Measurements from ENCODE around the gene ABHD4. TPM values are rescaled to one million over a fixed set of nuclear protein-coding genes. Genes with fewer than 3 reads are reported as not detected.
A peak's percentile ranks its signal among the peaks of the same experiment; 100 is the strongest.
"Not testable (repeated sequence)": the region's sequence is repeated elsewhere in the genome, so short reads cannot be mapped to it uniquely, and the experiment has no call there.

The ABHD4 gene
- total RNA-seq, 1 donor from 2014 or later: 30.3 TPM

DNA sequence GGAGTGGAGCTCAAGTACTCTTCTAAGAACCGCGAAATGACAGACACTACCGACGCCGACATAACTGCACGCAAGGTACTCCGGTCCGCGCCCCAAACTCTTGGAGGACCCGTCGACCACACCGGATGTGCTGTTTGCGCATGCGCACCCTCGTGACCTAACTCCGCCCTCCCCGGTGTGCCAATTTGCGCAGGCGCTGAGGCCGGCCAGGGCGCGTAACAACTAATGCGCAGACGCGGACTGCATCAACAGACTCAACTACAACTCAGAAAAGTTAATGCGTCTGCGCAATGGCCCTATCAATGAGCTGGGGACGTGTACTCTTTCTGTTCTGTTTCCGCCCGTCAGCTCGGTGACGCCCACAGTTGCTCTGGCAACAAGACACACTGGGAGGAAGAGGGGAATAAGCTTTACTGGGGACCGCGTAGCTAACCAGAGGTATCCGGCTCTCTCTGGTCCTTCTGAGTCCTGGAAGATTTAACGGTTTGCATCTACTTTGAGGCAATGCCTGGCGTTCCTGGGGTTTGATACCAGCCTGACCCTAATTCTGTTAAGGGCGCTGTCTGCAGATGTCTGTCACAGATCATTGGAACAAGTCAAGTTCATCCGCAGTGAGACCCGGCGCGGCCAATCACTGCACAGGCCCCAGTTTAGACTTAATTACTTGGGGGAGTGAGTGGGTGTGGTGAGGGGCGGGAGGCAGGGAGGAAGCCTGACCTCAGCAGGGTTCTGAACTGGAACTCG lies 8.8 kb upstream of the ABHD4 start, which contains the start of gene DAD1:
Gene DAD1 (minus strand): TSS at position 129 of the 744 bp plus-strand sequence. CDS start 67 bp downstream, at position 62.
- peak; percentile 99 for DNase-seq (ENCODE audit: low read depth)

GRCh38 chr14:22593189-22593588 lies 4.9 kb upstream of the ABHD4 start:
- DNase-seq (ENCODE audit: low read depth): no peak

- no peak for DNase-seq (ENCODE audit: low read depth)
Measured at GRCh38 chr14:22593601-22594000, 4.5 kb upstream of the ABHD4 start.

GRCh38 chr14:22594156-22594716 lies 3.9 kb upstream of the ABHD4 start:
- no peak for DNase-seq (ENCODE audit: low read depth)

GRCh38 chr14:22596354-22596879 lies 1.7 kb upstream of the ABHD4 start:
- no peak for DNase-seq (ENCODE audit: low read depth)

DNA sequence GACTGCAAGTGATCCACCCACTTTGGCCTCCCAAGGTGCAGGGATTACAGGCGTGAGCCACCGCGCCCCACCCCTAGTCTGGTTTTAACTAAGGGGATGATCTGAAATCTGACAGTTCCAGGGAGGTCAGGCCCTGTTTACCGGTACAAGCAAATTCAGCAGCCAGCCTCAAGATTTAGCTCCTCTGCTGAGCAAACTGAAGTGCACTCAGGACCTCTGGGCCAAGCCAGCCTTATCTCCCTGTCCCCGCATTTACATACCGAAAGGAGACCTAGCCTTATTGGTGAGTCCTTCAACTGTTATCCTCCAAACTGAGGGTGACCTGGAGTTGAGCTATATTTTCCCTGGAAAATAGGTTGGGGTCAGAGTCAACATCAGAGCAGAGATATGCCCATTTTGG lies 835 bp upstream of the ABHD4 start:
- DNase-seq (ENCODE audit: low read depth): no peak

DNA sequence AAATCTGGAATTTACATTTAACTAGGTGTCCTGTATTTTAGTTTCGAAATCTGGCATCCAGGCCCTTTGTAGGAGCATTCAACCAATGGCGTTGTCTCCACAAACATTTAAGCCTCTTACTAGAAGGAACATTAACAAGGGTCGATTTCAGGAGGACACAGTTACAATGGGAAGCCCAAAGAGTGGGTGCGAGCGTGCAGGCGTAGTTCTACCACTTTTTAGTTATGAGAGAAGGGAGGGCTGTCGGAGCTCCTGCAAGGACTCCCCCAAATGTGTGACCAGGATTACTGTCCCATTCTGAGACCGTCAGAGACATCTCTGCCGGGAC lies 365 bp upstream of the ABHD4 start:
- DNase-seq (ENCODE audit: low read depth): no peak

- peak; percentile 88 for DNase-seq (ENCODE audit: low read depth)
Measured at GRCh38 chr14:22598896-22599244, 770 bp downstream of the ABHD4 start.

DNA sequence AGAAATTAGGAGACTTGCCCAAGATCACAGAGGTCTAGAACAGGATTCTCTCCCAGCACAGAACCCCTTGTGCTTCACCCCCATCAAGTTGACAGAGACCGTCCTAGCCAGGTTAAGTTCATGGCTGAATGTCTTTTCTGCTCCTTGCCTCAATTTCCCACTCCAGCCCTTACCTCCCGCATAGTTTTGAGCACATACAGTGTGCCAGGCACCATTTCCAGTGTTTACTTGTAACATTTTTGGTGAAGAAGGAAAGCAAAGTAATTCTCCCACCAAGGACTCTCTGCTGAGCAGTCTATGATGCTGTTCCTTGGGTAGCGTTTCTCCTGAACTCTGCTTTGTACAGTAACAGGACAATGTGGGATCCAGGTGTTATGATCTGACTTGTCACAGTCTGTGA lies 1.2 kb downstream of the ABHD4 start:
- DNase-seq (ENCODE audit: low read depth): no peak

- no peak for DNase-seq (ENCODE audit: low read depth)
Measured at GRCh38 chr14:22600027-22600426, 1.9 kb downstream of the ABHD4 start.

- no peak for DNase-seq (ENCODE audit: low read depth)
Measured at GRCh38 chr14:22601456-22601855, 3.4 kb downstream of the ABHD4 start.

GRCh38 chr14:22601996-22602395 lies 3.9 kb downstream of the ABHD4 start:
- DNase-seq (ENCODE audit: low read depth): no peak

GRCh38 chr14:22602862-22603261 lies 4.8 kb downstream of the ABHD4 start:
- no peak for DNase-seq (ENCODE audit: low read depth)

DNA sequence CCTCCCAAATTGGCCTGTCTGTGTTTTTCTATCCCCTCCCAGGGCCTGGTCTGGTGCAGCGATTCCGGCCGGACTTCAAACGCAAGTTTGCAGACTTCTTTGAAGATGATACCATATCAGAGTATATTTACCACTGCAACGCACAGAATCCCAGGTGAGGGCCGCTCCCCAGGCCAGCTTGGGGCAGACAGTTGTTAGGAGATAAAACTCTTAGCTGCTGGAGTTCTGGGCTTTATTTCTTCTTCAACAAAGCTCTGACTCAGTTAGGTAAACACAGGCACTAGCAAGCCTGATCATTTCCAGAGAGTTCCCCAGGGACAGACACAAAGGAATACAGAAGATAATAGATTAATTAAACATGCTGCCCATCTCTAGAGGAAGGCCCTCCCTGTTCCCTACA lies 8.3 kb downstream of the ABHD4 start:
- no peak for DNase-seq (ENCODE audit: low read depth)

- no peak for DNase-seq (ENCODE audit: low read depth)
Measured at GRCh38 chr14:22607291-22607690, 9.2 kb downstream of the ABHD4 start.

DNA sequence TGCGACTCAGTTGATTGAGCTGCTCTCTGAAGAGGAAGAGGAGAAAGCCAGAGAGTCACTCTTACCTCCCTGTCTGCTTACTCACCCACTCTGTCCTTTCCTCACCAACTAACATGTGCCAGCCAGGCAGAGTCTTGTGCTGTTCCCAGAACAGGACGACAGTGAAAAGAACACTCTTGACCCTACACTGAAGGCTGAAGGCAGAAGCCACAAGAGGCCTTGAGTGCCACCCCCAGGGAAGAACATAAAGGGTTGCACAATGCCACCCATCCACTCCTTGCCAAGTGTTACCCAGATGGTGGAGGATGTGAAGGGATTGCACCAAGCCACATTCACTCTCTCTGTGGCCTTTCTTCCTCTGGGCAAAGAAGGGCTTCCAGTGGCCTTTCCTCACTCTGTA lies 12.8 kb downstream of the ABHD4 start:
- DNase-seq (ENCODE audit: low read depth): peak; percentile 26

GRCh38 chr14:22613106-22613695 lies 15.1 kb downstream of the ABHD4 start:
- no peak for DNase-seq (ENCODE audit: low read depth)

GRCh38 chr14:22613736-22614239 lies 15.7 kb downstream of the ABHD4 start:
- no peak for DNase-seq (ENCODE audit: low read depth)

DNA sequence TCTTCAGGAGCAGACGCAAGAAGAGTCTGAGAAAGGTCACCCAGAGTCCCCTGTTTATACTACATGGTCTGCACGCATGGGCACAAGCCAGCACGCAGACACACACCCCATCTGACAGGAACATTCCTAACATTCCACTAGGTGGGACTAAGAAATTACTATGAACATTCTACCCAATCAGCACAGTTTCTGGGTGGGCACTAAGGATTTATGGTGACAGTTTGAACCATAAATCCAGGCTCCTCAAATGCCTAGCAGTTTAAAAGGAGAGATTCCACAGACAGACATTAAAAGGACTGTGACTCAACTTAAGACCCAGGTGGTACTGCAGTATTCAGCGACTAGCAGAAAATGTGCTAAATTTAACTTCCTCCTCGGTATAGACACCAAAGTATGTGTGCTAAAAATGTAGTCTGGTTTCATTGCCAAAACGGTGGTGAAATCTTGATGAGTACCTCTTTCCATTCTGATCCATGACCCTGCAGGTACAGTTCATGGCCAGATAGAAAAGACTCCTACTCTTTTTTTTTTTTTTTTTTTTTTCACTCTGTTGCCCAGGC lies 16.2 kb downstream of the ABHD4 start:
- peak; percentile 99 for DNase-seq (ENCODE audit: low read depth)

DNA sequence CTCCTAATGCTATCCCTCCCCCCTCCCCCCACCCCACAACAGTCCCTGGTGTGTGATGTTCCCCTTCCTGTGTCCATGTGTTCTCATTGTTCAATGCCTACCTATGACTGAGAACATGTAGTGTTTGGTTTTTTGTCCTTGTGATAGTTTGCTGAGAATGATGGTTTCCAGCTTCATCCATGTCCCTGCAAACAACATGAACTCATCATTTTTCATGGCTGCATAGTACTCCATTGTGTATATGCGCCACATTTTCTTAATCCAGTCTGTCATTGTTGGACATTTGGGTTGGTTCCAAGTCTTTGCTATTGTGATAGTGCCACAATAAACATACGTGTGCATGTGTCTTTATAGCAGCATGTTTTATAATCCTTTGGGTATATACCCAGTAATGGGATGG lies 17.7 kb downstream of the ABHD4 start:
- not testable (repeated sequence) for DNase-seq (ENCODE audit: low read depth)

GRCh38 chr14:22622255-22622654 lies 24.2 kb downstream of the ABHD4 start:
- no peak for DNase-seq (ENCODE audit: low read depth)

DNA sequence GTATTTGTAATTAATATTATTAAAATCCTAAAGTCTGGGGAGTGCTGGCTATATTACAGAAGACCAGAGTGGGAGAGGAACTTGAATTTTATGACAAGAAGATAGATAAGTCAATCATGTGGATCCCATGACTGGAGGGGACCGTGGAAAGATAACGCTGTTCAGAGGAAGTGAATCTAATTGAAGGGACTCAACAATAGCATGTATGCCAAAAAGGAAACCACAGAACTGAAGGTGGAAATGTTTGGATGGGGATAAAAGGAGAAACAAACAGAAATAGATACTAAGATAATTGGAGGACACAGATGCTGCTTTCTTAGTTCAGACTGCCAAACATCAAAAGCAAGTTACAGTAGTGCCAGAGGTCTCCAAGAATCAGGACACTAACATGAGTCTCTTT lies 24.9 kb downstream of the ABHD4 start:
- no peak for DNase-seq (ENCODE audit: low read depth)

- DNase-seq (ENCODE audit: low read depth): no peak
Measured at GRCh38 chr14:22626590-22626989, 28.5 kb downstream of the ABHD4 start.
